Suprapubic skin (tissue), 4 donors: ENCODE data around the gene NCKAP5. TPM values are rescaled to one million over a fixed set of nuclear protein-coding genes. Genes with fewer than 3 reads are reported as not detected.

ENCODE experiments used
- DNase-seq, 2 donors: peaks; one replicate each; pipeline ENCODE4 v3.0.0-alpha.2; 2019; ENCODE audit warnings: low spot score in 2 of 2
- H3K27ac ChIP-seq: fragments of 200-600 bp; sonication (generic); one replicate; pipeline ENCODE4 v1.5.1; 2019
- H3K27me3 ChIP-seq: fragments of 200-600 bp; sonication (generic); one replicate; pipeline ENCODE4 v1.5.1; 2019
- H3K36me3 ChIP-seq: fragments of 200-600 bp; sonication (generic); one replicate; pipeline ENCODE4 v1.5.1; 2019
- H3K4me1 ChIP-seq: fragments of 200-600 bp; sonication (generic); one replicate; pipeline ENCODE4 v1.5.1; 2019
- H3K4me3 ChIP-seq: fragments of 200-600 bp; sonication (generic); one replicate; pipeline ENCODE4 v1.5.1; 2019; ENCODE audit warnings: mild to moderate bottlenecking
- H3K9me3 ChIP-seq: fragments of 200-600 bp; sonication (generic); one replicate; pipeline ENCODE4 v1.5.1; 2019
- EP300 ChIP-seq: sonication (generic); formaldehyde crosslinking; IDR thresholded peaks from one replicate; pipeline ENCODE4 v1.6.1; 2017; ENCODE audit warnings: antibody characterized with exemption
- POLR2A ChIP-seq, 2 donors: fragments of 450-650 bp; IDR thresholded peaks; one replicate each; pipeline ENCODE4 v1.6.1; 2017; ENCODE audit warnings: antibody characterized with exemption in 2 of 2, mild to moderate bottlenecking in 2 of 2, moderate library complexity in 2 of 2
- POLR2AphosphoS5 ChIP-seq, 3 donors: sonication (generic); formaldehyde crosslinking; IDR thresholded peaks; one replicate each; pipeline ENCODE4 v1.6.1; 2017; ENCODE audit warnings: antibody characterized with exemption in 3 of 3
- WGBS: methylation state at CpG from one replicate; pipeline ENCODE4 v1.1.5; 2018; 5-methylcytosine and 5-hydroxymethylcytosine counted together
- total RNA-seq, 4 donors: library from RNA; depleted of rRNA; stranded (reverse); fragments of >200 nt; gene quantifications; one replicate each; pipeline ENCODE4 v1.1.0, GENCODE V29; 2016
- TF ChIP-seq, protein P1 (sequence below), 2 donors: fragments of 200-600 bp in 1 of 2; fragments of 450-650 bp in 1 of 2; sonication (generic) in 1 of 2; IDR thresholded peaks; one replicate each; pipeline ENCODE4 v1.5.1; 2016 to 2019; ENCODE audit warnings: antibody characterized with exemption in 2 of 2, mild to moderate bottlenecking in 1 of 2, moderate library complexity in 1 of 2

NCKAP5 gene
- total RNA-seq, 4 donors from 2014 or later, result 2.8 to 6.4 (median 4.2) TPM

DNA sequence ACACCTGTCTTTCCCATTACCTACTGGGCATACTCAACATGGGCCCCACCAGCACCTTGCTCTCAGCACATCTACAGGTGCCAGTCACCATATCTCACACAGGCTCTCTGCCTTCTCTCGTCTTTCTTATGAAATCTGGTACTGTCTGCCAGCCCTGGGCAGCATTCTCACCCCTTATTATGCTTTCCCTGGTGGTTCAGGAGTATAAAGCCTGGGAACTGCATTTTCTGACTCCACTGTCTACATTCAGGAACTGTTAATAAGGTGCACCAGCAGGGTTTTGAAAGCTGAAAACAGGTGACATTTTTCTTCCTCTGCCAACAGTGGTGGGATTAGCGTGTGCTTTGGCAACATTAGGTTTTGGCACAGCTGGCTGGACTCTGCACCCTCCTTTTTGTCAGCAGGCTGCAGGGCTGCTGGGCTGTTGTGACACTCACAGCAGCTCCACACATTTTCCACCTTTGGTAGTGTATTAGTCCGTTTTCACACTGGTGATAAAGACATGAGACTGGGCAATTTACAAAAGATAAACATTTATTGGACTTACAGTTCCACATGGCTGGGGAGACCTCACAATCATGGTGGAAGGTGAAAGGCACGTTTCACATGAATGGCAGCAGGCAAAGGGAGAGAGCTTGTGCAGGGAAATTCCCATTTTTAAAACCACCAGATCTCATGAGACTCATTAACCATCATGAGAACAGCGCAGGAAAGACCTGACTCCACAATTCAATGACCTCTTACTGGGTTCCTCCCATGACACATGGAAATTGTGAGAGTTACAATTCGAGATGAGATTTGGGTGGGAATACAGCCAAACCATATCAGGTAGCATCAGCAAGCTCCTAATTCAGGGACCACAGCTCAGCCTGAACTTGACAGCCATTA, 555.2 kb downstream of the NCKAP5 start:
- 73% methylated on average over 6 of the region's 6 CpGs for WGBS
- H3K4me3 ChIP-seq, result no peak overlapping the region
- no peak overlapping the region for H3K27ac ChIP-seq
- DNase-seq, result no peak
- no peaks in the 10 kb centered on the region for H3K4me1 ChIP-seq
- H3K27me3 ChIP-seq, result no peaks in the 10 kb centered on the region
- no peak for TF ChIP-seq POLR2AphosphoS5 (IDR thresholded peaks at IDR 0.05)
- TF ChIP-seq EP300, result no peak
- TF ChIP-seq, protein P1, sequence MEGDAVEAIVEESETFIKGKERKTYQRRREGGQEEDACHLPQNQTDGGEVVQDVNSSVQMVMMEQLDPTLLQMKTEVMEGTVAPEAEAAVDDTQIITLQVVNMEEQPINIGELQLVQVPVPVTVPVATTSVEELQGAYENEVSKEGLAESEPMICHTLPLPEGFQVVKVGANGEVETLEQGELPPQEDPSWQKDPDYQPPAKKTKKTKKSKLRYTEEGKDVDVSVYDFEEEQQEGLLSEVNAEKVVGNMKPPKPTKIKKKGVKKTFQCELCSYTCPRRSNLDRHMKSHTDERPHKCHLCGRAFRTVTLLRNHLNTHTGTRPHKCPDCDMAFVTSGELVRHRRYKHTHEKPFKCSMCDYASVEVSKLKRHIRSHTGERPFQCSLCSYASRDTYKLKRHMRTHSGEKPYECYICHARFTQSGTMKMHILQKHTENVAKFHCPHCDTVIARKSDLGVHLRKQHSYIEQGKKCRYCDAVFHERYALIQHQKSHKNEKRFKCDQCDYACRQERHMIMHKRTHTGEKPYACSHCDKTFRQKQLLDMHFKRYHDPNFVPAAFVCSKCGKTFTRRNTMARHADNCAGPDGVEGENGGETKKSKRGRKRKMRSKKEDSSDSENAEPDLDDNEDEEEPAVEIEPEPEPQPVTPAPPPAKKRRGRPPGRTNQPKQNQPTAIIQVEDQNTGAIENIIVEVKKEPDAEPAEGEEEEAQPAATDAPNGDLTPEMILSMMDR (IDR thresholded peaks at IDR 0.05), result no peak
- TF ChIP-seq POLR2A (IDR thresholded peaks at IDR 0.05), result no peak
- H3K9me3 ChIP-seq, result no peaks in the 10 kb centered on the region
- no peaks in the 10 kb centered on the region for H3K36me3 ChIP-seq

- Histone ChIP-seq H3K4me3 (no peak overlapping the region), H3K27ac (no peak overlapping the region), H3K4me1 (no peaks in the 10 kb centered on the region), H3K9me3 (peaks cover 6% of the 10 kb centered on the region), H3K27me3 (no peaks in the 10 kb centered on the region), H3K36me3 (no peaks in the 10 kb centered on the region)
- TF ChIP-seq EP300 (no peak), POLR2AphosphoS5 (IDR thresholded peaks at IDR 0.05) (no peak), POLR2A (IDR thresholded peaks at IDR 0.05) (no peak)
- TF ChIP-seq, protein P1 (IDR thresholded peaks at IDR 0.05), result no peak
- DNase-seq, result no peak
- 91% methylated on average over 5 of the region's 5 CpGs for WGBS
Observed at GRCh38 chr2:133004623-133005022, 563.6 kb downstream of the NCKAP5 start.

DNA sequence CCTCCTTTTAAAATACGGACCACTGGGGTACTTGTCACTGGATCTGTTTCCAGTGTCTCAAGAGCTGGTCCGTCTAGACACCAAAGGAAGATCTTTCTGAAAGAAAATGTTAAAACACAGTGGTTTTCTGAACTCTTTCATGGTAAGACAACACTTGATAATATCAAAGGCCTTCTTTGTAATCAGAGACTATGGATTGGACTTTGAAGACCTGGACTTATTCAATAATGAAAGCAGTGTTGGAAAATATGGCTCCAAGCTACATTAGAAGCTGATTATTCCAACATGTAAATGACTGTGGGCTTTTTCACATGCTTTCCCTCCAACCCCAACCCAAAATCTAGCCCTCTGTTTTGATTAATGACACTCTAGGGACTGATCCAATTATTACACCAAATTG, 568.8 kb downstream of the NCKAP5 start:
- TF ChIP-seq, protein P1 (IDR thresholded peaks at IDR 0.05), result no peak
- TF ChIP-seq POLR2A (IDR thresholded peaks at IDR 0.05) (no peak), POLR2AphosphoS5 (IDR thresholded peaks at IDR 0.05) (no peak), EP300 (no peak)
- DNase-seq, result no peak
- H3K4me3 ChIP-seq, result no peak overlapping the region
- no peaks in the 10 kb centered on the region for H3K4me1 ChIP-seq
- H3K9me3 ChIP-seq, result peaks cover 2% of the 10 kb centered on the region
- H3K27ac ChIP-seq, result no peak overlapping the region
- no peaks in the 10 kb centered on the region for H3K36me3 ChIP-seq
- no peaks in the 10 kb centered on the region for H3K27me3 ChIP-seq
- WGBS, result 78% methylated on average over 2 of the region's 2 CpGs

- no peaks in the 10 kb centered on the region for H3K9me3 ChIP-seq
- H3K36me3 ChIP-seq, result no peaks in the 10 kb centered on the region
- no peaks in the 10 kb centered on the region for H3K4me1 ChIP-seq
- no peak for DNase-seq
- no peak overlapping the region for H3K4me3 ChIP-seq
- H3K27ac ChIP-seq, result no peak overlapping the region
- no peaks in the 10 kb centered on the region for H3K27me3 ChIP-seq
- no peak for TF ChIP-seq POLR2A (IDR thresholded peaks at IDR 0.05)
- TF ChIP-seq, protein P1 (IDR thresholded peaks at IDR 0.05), result no peak
- TF ChIP-seq POLR2AphosphoS5 (IDR thresholded peaks at IDR 0.05), result no peak
- no peak for TF ChIP-seq EP300
Observed at GRCh38 chr2:132998221-132998620, 570.0 kb downstream of the NCKAP5 start.

GRCh38 chr2:132991471-132992045, 576.7 kb downstream of the NCKAP5 start:
- DNase-seq, result no peak
- no peak overlapping the region for H3K27ac ChIP-seq
- WGBS, result 73% methylated on average over 8 of the region's 8 CpGs
- H3K4me3 ChIP-seq, result no peak overlapping the region
- no peak for TF ChIP-seq POLR2A (IDR thresholded peaks at IDR 0.05)
- H3K4me1 ChIP-seq, result no peaks in the 10 kb centered on the region
- H3K27me3 ChIP-seq, result no peaks in the 10 kb centered on the region
- H3K36me3 ChIP-seq, result no peaks in the 10 kb centered on the region
- H3K9me3 ChIP-seq, result no peaks in the 10 kb centered on the region
